Kidney epithelial cell (primary cell): Measurements from ENCODE around the gene MBD3L1. TPM values are rescaled to one million over a fixed set of nuclear protein-coding genes. Genes with fewer than 3 reads are reported as not detected.
A peak's percentile ranks its signal among the peaks of the same experiment; 100 is the strongest.

Experiments used
- DNase-seq: peaks from one replicate; pipeline ENCODE4 v3.0.0-alpha.2; 2010; ENCODE audit warnings: low read depth
- H3K27me3 ChIP-seq: 2 replicates; pipeline ENCODE4 v1.6.0; 2011; ENCODE audit warnings: low read length; ENCODE audit not compliant: control insufficient read depth, insufficient read depth
- H3K36me3 ChIP-seq: 2 replicates; pipeline ENCODE4 v1.5.1; 2011; ENCODE audit warnings: low read length; ENCODE audit not compliant: control insufficient read depth, insufficient read depth
- H3K4me3 ChIP-seq: 2 replicates; pipeline ENCODE4 v1.5.1; 2011; ENCODE audit warnings: low read depth, mild to moderate bottlenecking, control low read depth, low read length
- total RNA-seq: library from RNA; depleted of rRNA; stranded (reverse); fragments of >200 nt; gene quantifications from 2 replicates; pipeline ENCODE4 v1.2.3, GENCODE V29; 2015
- TF ChIP-seq, protein P1 (sequence below): IDR thresholded peaks from 2 replicates; pipeline ENCODE4 v1.5.1; 2011; ENCODE audit warnings: mild to moderate bottlenecking, moderate library complexity, low read length, control low read depth, inconsistent platforms; ENCODE audit not compliant: insufficient read depth, poor library complexity, severe bottlenecking

MBD3L1 gene
- total RNA-seq, 1 donor from 2014 or later = not detected

DNA sequence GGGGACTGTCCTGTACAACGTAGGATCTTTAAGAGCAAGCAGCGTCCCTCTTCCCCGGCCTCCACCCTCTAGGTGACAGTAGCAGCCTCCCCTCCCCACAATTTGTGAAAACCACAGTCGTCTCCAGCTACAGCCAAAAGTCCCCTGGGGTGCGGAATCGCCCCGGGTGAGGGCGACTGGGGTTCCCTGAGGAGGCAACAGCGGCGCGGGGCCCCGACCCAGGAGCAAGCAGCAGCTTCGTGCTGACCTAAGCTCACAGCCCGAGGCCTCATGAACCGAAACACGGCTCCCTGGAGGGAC is 395 bp upstream of the MBD3L1 start:
- Histone ChIP-seq H3K27me3 (no peaks in the 10 kb centered on the region), H3K36me3 (peaks cover 1% of the 10 kb centered on the region), H3K4me3 (peak overlapping the region; percentile 84)
- TF ChIP-seq, protein P1, sequence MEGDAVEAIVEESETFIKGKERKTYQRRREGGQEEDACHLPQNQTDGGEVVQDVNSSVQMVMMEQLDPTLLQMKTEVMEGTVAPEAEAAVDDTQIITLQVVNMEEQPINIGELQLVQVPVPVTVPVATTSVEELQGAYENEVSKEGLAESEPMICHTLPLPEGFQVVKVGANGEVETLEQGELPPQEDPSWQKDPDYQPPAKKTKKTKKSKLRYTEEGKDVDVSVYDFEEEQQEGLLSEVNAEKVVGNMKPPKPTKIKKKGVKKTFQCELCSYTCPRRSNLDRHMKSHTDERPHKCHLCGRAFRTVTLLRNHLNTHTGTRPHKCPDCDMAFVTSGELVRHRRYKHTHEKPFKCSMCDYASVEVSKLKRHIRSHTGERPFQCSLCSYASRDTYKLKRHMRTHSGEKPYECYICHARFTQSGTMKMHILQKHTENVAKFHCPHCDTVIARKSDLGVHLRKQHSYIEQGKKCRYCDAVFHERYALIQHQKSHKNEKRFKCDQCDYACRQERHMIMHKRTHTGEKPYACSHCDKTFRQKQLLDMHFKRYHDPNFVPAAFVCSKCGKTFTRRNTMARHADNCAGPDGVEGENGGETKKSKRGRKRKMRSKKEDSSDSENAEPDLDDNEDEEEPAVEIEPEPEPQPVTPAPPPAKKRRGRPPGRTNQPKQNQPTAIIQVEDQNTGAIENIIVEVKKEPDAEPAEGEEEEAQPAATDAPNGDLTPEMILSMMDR = no peak
- no peak for DNase-seq

DNA sequence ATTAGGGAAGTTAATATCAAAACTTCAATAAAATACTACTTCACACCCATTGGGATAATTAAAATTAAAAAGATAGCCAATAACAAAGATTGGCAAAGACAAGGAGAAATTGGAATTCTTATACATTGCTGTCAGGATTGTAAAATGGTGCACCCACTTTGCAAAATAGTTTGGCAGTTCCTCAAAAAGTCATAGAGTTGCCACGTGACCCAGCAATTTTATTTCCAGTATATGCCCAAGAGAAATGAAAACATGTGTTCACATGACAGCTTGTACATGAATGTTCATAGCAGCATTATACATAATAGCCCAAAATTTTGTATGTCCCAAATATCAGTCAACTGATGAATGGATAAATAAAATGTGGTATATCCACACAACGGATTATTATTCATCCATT is 3.3 kb downstream of the MBD3L1 start:
- no peaks in the 10 kb centered on the region for H3K36me3 ChIP-seq
- DNase-seq = no peak
- no peaks in the 10 kb centered on the region for H3K27me3 ChIP-seq
- no peak overlapping the region for H3K4me3 ChIP-seq
- TF ChIP-seq, protein P1 = no peak

DNA sequence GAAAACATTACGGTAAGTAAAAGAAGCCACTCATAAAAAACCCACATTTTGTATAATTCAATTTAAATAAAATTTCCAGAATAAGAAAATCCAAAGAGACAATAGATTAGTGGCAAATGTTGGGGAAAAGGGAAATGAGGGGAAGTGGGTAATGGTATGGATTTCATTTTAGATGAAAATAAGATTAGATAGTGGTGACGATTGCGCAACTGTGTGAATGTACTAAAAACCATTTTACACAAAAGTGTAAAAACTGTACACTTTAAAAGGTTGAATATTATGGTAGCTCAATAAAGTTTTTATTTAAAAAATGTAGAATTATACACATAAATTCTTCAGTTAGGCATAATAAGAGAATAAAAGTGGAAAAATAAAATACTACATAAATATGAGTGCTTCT is 3.7 kb downstream of the MBD3L1 start:
- H3K27me3 ChIP-seq = no peaks in the 10 kb centered on the region
- TF ChIP-seq, protein P1 = no peak
- H3K36me3 ChIP-seq = no peaks in the 10 kb centered on the region
- no peak for DNase-seq
- no peak overlapping the region for H3K4me3 ChIP-seq

DNA sequence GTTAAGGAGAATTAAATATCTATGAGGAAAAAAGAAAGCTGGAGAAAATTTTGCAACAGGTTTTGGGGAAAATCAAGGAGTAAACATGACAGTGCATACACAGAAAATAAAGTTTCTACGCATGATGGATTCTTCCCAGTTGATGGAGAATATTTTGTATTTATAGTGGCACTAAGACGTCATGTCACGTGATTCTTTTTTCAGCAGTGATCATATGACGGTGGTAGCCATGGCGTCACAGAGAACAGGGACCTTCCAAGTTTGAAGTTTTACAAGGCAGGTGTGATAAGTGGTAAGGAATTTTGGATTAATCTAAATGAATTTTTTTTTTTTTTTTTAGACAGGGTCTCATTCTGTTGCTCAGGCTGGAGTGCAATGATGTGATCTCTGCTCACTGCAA is 8.5 kb downstream of the MBD3L1 start:
- H3K27me3 ChIP-seq = no peaks in the 10 kb centered on the region
- TF ChIP-seq, protein P1 = no peak
- H3K36me3 ChIP-seq = no peaks in the 10 kb centered on the region
- H3K4me3 ChIP-seq = no peak overlapping the region
- DNase-seq = no peak

DNA sequence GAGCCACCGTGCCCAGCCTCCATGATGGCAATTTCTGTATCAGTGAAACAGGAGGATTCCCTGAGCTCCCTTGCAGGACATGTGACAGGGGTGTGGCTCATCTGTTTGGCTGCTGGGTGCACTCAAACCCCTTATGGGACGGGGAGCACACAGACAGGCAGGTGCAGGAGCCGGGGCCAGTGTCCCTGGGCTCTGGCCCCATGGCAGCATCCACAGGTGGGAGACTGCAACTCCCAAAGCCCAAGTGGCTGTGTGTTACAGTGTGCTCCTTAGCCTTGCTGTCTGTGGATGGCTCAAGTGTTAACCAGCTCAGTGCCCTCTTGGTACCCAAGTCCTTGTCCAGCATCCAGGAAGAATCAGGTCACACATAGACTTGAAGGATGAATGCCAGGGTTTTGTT is 14.6 kb downstream of the MBD3L1 start:
- Histone ChIP-seq H3K27me3 (no peaks in the 10 kb centered on the region), H3K36me3 (no peaks in the 10 kb centered on the region), H3K4me3 (no peak overlapping the region)
- TF ChIP-seq, protein P1 = no peak
- DNase-seq = no peak

DNA sequence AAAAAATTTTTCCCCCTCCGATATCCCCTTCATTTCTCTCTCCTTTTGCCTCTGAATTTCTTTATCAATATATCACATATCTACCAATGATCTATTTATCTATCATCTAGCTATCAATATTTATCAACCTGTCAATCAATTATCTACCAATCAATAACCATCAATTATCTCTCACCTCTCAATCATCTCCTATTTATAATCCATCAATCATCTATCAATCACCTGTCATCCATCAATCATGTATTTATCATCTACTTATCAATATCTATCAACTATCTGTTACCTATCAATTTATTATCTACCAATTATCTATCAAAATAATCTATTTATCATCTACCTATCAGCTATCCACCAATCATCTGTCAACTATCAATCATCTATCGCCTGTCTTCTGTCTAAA is 17.1 kb downstream of the MBD3L1 start:
- Histone ChIP-seq H3K4me3 (no peak overlapping the region), H3K27me3 (no peaks in the 10 kb centered on the region), H3K36me3 (no peaks in the 10 kb centered on the region)
- no peak for DNase-seq
- TF ChIP-seq, protein P1 = no peak
